Central memory CD4-positive, alpha-beta T cell (primary cell): Measurements from ENCODE around the gene COMMD10.
"Not testable (repeated sequence)": the region's sequence is repeated elsewhere in the genome, so short reads cannot be mapped to it uniquely, and the experiment has no call there.

Experiments
- DNase-seq: peaks from one replicate; pipeline ENCODE4 v3.0.0; 2022
- total RNA-seq, 3 experiments: gene quantifications; one replicate each; lab custom pipeline; 2026; lab: John Stamatoyannopoulos, UW

The COMMD10 gene
- total RNA-seq = 21.0 to 37.6 (median 21.8) reads per million in 3 experiments

GRCh38 chr5:116084871-116085715 lies at the start of gene COMMD10:
Gene COMMD10, plus strand, starts transcription at chr5:116085025.
- peak; percentile 82 for DNase-seq

GRCh38 chr5:116035123-116035522 lies 49.7 kb upstream of the COMMD10 start:
- DNase-seq = no peak

- no peak for DNase-seq
These were observed 47.5 kb upstream of the COMMD10 start for GRCh38 chr5:116037236-116037822.

DNA sequence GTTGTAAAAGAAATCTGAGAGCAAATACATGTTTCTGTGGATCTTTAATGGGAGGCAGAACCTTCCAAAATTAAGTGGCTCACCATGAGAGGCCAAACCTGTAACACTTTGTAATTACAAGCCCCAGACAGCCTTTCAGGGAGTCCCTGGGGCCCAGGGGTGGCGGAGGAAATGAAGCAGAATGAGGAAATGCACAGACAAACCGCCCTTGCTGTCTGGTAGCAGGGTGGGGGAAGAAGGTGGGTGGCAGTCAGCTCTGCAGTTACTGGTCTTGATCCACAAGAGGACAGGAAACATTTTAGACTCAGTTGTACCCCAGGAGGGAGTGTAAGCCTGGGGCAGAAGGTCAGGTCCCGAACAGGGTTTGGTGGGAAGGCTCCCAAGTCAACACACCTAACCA lies 46.0 kb upstream of the COMMD10 start:
- no peak for DNase-seq

GRCh38 chr5:116042375-116042774 lies 42.5 kb upstream of the COMMD10 start:
- DNase-seq = no peak

GRCh38 chr5:116044073-116044472 lies 40.8 kb upstream of the COMMD10 start:
- no peak for DNase-seq

- DNase-seq = no peak
These were observed 39.0 kb upstream of the COMMD10 start for GRCh38 chr5:116045821-116046220.

- no peak for DNase-seq
These were observed 38.6 kb upstream of the COMMD10 start for GRCh38 chr5:116046261-116046660.

- DNase-seq = no peak
These were observed 38.0 kb upstream of the COMMD10 start for GRCh38 chr5:116046823-116047222.

- DNase-seq = no peak
These were observed 26.4 kb upstream of the COMMD10 start for GRCh38 chr5:116058346-116058936.

DNA sequence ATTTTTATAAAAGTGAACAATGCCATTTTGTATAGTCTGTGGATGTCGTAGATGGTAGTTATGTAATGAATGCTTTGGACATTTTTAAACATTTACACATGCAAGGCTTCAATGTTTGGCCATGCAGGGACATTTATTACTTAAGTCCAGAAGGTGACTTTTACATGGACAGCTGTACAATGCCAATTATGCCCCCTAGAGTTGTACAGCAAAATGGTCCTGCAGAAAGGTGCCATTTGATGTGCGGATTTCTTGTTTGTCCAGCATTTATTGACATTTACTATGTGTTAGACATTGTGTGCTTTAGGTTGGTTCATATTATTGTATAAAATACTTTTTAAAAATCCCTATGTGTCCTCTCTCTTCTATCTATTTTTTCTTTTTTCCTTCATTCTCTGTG lies 22.5 kb upstream of the COMMD10 start:
- DNase-seq = no peak

- DNase-seq = no peak
These were observed 20.9 kb upstream of the COMMD10 start for GRCh38 chr5:116063950-116064349.

DNA sequence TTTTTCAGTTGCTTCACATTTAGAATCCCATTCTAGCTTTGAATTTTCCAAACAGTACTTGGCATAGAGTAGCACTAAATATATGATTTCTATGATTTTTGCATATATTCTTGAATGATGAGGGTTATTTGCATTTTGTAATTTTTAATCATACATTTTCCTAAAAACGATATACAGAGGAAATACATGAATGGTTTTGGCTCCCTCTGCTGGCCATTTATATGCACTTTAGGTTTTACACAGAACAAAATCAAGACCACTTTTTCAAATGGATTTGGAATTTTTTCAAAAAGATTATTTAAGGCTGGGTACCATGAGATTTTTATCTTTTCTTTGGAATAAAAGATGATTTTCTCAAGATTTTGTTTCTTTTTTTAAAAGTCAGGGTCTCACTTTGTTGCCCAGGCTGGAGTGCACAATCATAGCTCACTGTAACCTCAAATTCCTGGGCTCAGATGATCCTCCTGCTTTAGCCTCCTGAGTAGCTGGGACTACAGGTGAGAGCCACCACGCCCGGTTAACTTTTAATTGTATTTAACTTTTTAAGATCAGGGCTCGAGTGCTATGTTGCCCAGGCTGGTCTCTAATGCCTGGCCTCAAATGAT lies 16.7 kb upstream of the COMMD10 start:
- DNase-seq = peak; percentile 27

- no peak for DNase-seq
These were observed 13.6 kb upstream of the COMMD10 start for GRCh38 chr5:116071211-116071610.

DNA sequence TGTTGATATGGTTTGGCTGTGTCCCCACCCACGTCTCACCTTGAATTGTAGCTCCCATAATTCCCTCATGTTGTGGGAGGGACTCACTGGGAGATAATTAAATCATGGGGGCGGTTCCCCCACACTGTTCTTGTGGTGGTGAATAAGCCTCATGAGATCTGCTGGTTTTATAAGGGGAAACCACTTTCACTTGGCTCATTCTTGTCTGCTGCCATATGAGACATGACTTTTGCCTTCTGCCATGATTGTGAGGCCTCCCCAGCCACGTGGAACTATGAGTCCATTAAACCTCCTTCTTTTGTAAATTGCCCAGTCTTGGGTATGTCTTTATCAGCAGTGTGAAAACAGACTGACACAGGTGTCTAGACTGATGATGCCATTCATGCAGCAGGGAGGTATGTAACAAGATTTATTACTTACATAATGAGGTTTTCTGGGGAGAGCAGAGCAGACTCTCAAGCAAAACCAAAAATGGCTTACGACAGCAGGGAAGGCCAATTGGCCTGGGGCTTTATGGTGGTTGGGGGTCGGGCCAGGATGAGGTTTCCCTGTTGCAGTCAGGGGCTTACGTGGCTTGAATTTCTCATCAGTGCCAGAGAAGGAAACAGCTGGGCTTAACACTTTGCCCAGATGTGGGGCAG lies 9.5 kb upstream of the COMMD10 start:
- DNase-seq = no peak

- no peak for DNase-seq
These were observed 8.3 kb upstream of the COMMD10 start for GRCh38 chr5:116076496-116076895.

- DNase-seq = no peak
These were observed 6.6 kb upstream of the COMMD10 start for GRCh38 chr5:116078199-116078598.

- peak; percentile 22 for DNase-seq
These were observed 536 bp upstream of the COMMD10 start for GRCh38 chr5:116084287-116084691.

DNA sequence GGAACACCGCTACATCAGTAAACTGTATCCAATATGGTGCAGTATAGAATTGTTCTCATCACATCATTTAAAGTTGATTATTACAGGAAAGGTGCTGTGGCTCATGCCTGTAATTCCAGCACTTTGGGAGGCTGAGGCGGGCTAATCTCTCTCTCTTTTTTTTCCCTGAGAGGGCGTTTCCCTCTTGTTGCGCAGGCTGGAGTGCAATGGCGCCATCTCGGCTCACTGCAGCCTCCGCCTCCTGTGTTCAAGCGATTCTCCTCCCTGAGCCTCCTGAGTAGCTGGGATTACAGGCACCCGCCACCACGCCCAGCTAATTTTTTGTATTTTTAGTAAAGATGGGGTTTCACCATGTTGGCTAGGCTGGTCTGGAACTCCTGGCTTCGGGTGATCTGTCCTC lies 1.5 kb downstream of the COMMD10 start:
- not testable (repeated sequence) for DNase-seq

DNA sequence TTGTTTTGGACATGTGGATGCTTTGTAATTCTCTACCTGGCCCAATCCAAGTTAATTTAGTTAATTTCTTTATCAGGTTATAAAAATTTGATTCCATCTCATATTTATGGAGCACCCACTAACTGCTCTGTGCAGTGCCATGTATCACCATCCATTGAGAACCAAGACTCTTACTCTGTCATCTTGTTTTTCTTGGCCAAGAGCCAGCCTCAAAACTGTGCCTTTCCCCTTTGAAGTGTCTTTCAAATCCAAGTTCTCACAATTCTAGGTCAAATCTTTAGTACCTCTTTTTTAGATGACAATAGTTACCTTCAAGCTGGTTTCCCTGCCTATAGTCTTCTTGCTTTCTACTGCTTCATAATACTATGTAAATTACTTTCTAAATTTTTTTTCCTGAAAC lies 3.2 kb downstream of the COMMD10 start:
- no peak for DNase-seq

- DNase-seq = no peak
These were observed 5.5 kb downstream of the COMMD10 start for GRCh38 chr5:116090302-116090701.

DNA sequence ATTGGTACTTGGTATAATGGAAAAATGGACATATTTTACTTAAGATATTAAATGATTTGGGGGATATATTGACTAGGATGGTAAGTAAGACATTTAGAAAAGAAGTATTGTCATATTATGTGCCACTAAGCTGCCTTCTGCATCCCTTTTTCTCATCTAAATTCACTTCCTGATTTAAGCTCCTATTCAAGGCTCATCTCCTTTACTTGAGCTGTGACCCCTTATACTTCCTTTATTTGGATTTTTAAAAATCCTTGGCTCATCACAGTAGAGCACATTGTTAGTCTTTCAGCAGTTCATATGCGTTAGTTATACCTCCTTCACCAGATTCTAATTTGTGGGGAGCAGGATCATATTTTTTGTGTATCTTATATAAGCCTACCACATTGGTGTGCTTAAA lies 6.6 kb downstream of the COMMD10 start:
- no peak for DNase-seq

DNA sequence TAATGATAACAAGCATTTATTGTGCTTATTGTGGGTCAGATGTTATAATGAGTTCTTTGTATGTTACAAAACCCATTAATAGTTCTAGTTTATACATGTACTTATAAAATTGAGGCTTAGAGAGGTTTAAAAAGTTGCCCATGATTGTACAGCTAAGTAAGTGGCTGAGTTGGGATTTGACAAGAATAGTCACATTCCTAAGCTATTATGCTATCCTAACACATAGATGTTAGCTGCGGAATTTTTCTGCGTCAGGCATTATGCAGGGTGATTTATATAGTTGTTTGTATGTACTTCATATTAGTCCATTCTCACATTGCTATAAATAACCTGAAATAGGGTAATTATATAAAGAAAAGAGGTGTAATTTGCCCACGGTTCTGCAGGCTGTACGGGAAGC lies 12.5 kb downstream of the COMMD10 start:
- DNase-seq = no peak
